SK-N-SH (cell line): Measurements from ENCODE around the gene CNTN3.

ENCODE experiments used
- EZH2phosphoT487 ChIP-seq: fragments of 200-600 bp; sonication (generic); IDR thresholded peaks from 2 replicates; pipeline ENCODE4 v1.6.1; 2017; ENCODE audit warnings: low read depth, mixed run types, mild to moderate bottlenecking, antibody characterized with exemption, moderate library complexity, borderline replicate concordance
- SIN3A ChIP-seq: IDR thresholded peaks from 2 replicates; pipeline ENCODE4 v1.6.1; 2012; ENCODE audit warnings: low read depth, mild to moderate bottlenecking, low read length, moderate library complexity, borderline replicate concordance
- YY1 ChIP-seq: IDR thresholded peaks from 2 replicates; pipeline ENCODE4 v1.4.0; 2012; ENCODE audit warnings: low read depth, mild to moderate bottlenecking
- TF ChIP-seq, protein P1 (sequence below): IDR thresholded peaks from 2 replicates; pipeline ENCODE4 v1.4.0; 2012; ENCODE audit warnings: low read depth, borderline replicate concordance
- TF ChIP-seq, protein P2 (sequence below): fragments of 200-600 bp; sonication (generic); IDR thresholded peaks from 2 replicates; pipeline ENCODE4 v1.6.1; 2017; ENCODE audit warnings: antibody characterized with exemption, mild to moderate bottlenecking, moderate library complexity

DNA sequence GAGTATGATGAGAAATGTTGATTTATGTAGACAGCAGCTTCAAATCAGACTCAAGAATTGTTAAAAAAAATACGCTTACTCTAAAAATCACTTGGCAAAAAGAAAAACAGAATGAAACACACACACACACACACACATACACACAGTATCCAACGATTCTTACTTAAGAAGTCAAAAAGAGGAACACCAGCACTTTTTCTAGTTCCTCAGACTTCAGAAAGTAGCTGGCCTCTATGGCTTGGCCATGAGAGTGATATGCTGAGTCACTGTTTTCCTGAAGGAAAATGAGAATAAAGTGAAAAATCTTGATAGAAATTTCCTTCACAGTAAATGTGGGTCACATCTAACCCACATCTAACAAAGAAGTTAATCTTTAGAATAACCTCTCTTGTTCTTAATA is 22.1 kb downstream of the CNTN3 start:
- TF ChIP-seq EZH2phosphoT487 (no peak), SIN3A (no peak), YY1 (no peak)
- TF ChIP-seq, protein P1, sequence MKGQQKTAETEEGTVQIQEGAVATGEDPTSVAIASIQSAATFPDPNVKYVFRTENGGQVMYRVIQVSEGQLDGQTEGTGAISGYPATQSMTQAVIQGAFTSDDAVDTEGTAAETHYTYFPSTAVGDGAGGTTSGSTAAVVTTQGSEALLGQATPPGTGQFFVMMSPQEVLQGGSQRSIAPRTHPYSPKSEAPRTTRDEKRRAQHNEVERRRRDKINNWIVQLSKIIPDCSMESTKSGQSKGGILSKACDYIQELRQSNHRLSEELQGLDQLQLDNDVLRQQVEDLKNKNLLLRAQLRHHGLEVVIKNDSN: no peak
- TF ChIP-seq, protein P2, sequence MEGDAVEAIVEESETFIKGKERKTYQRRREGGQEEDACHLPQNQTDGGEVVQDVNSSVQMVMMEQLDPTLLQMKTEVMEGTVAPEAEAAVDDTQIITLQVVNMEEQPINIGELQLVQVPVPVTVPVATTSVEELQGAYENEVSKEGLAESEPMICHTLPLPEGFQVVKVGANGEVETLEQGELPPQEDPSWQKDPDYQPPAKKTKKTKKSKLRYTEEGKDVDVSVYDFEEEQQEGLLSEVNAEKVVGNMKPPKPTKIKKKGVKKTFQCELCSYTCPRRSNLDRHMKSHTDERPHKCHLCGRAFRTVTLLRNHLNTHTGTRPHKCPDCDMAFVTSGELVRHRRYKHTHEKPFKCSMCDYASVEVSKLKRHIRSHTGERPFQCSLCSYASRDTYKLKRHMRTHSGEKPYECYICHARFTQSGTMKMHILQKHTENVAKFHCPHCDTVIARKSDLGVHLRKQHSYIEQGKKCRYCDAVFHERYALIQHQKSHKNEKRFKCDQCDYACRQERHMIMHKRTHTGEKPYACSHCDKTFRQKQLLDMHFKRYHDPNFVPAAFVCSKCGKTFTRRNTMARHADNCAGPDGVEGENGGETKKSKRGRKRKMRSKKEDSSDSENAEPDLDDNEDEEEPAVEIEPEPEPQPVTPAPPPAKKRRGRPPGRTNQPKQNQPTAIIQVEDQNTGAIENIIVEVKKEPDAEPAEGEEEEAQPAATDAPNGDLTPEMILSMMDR: no peak
